ENCODE measurements around the gene PRICKLE4.

PRICKLE4 gene

GRCh38 chr6:41771058-41771983 lies 9.3 kb upstream of the PRICKLE4 start:
- DNase-seq (ENCODE audit: low spot score) = no peak

- no peak for DNase-seq (ENCODE audit: low spot score)
Observed at GRCh38 chr6:41774841-41775240, 5.7 kb upstream of the PRICKLE4 start.

- no peak for DNase-seq (ENCODE audit: low spot score)
Observed at GRCh38 chr6:41775293-41775882, 5.2 kb upstream of the PRICKLE4 start.

- no peak for DNase-seq (ENCODE audit: low spot score)
Observed at GRCh38 chr6:41777551-41778285, 2.9 kb upstream of the PRICKLE4 start.

DNA sequence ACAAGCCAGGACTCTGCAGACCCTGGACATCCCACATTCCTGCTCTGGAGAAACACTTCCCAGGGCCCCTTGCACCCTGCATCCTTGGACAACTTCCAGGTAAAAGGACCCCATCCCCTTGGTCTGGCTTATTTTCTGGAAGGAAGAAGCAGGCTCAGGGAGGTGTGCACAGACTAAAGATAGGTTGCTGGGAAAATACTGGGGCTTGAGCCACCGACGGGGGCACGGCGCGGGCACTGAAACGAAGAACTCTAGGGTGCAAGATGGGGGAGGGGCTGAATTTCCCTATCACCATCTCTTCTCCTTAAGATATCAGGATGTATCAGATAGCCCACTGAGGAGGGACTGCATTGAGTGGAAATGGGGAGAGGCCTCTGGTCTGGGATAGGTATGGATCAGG lies 1.7 kb upstream of the PRICKLE4 start:
- DNase-seq (ENCODE audit: low spot score) = no peak

- no peak for DNase-seq (ENCODE audit: low spot score)
Observed at GRCh38 chr6:41779336-41779735, 1.2 kb upstream of the PRICKLE4 start.

- peak; percentile 99 for DNase-seq (ENCODE audit: low spot score)
Observed at GRCh38 chr6:41779788-41780550, 613 bp upstream of the PRICKLE4 start, which contains the start of gene FRS3. TSS of gene FRS3 (minus strand) at chr6:41779900. CDS start at chr6:41776987, 2,913 bp downstream.

DNA sequence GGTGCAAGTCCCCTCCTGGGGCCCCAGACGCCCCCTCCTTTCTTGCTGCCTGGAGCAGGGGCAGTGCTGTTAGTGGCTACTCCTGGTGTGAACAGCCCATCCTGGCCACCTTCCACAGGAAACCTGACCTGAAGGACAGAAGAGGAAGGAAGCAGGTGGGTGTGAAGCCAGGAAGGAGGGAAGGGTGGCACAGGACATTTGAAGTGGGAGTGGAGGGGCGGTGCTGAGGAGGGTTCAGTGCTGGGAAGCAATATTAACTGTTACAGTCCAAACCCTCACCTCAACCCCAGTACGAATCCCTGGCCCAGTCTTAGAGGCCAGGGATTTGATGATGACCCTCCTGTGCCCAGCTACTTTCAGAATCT lies 766 bp downstream of the PRICKLE4 start:
- no peak for DNase-seq (ENCODE audit: low spot score)

DNA sequence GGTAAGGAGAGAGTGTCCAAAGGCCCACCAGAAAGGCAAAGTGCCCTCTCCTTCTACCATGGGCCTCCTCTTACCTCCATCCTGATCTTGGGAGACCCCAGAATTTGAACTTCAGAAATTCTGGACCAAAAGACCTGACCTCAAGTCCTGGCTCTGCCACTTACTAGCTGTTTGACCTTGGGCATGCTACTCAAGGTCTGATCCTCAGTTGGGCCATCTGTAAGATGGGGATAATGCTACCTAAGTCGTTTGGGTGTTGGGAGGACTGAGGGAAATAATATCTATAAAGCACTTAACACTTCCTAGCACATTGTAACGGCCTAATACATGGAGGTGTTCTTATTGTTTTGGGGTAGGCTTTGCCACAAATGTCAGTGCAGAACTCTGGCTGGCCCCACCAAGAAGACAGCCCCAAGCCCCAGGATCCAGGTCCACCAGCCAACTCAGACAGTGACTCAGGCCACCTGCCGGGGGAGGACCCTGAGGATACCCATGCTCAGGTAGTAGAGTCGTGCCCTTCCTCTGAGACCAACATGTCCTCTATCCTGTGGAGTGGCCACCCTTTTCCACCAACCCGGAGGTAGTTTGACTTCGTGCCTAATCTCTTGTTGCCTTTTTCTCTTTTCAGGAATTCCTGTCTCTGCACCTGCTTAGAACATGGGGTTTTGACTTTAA lies 2.7 kb downstream of the PRICKLE4 start:
- no peak for DNase-seq (ENCODE audit: low spot score)

DNA sequence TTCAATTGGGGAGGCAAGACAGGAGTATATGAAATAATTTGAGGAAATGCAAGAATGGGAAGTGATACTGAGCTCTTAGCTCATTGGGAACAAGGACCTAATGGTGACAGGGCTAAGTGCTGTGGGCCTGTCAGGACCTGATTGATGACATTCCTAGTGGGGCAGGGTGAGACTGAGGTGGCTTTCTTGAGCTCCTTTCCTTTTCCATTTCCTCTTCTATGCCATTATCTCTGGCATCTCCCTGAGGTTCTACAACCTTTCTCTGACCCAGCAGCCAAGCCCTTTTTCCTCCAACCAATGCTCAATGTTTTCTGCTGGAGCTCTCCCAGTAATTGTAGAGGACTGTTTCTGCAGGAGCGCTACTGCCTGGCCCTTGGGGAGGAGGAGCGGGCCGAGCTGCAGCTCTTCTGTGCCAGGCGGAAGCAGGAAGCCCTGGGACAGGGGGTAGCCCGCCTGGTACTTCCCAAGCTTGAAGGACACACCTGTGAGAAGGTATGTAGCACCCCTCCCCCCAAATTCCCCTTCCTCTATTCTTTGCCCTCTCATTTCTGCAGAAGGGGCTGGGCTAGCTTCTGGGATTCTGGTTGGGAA lies 4.1 kb downstream of the PRICKLE4 start:
- no peak for DNase-seq (ENCODE audit: low spot score)

- DNase-seq (ENCODE audit: low spot score) = no peak
Observed at GRCh38 chr6:41785254-41785653, 4.7 kb downstream of the PRICKLE4 start.

DNA sequence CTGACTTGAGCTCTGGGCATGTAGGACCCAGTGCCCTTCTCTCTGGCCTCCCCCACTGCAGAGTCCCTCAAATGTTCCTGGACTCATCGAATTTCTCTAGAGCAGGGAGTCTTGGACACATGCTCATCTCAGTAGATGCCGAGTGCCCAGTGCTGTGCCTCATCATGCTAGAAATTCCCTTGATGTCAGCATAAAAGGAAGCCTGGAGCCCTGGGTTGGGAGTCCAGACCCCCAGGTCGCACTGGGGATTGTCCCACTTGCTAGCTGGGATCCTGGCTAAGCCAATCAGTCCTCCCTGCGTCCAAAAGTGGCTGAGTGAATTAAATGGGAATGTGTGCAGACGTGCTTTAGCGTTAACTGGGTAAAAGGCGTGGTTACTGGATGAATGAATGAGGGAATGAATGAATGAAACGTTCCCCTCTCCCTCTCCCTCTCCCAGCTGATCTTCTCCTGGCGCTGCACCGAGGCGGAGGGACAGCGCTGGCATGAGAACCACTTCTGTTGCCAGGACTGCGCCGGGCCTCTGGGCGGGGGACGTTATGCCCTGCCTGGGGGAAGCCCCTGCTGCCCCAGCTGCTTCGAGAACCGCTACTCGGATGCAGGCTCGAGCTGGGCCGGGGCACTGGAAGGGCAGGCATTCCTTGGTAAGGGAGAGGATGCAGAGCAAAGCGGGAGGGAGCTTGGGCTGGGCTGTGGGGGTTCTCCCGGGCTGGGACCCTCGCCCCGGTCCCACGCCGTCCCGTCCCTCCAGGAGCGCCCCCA lies 5.3 kb downstream of the PRICKLE4 start:
- peak; percentile 74 for DNase-seq (ENCODE audit: low spot score)

DNA sequence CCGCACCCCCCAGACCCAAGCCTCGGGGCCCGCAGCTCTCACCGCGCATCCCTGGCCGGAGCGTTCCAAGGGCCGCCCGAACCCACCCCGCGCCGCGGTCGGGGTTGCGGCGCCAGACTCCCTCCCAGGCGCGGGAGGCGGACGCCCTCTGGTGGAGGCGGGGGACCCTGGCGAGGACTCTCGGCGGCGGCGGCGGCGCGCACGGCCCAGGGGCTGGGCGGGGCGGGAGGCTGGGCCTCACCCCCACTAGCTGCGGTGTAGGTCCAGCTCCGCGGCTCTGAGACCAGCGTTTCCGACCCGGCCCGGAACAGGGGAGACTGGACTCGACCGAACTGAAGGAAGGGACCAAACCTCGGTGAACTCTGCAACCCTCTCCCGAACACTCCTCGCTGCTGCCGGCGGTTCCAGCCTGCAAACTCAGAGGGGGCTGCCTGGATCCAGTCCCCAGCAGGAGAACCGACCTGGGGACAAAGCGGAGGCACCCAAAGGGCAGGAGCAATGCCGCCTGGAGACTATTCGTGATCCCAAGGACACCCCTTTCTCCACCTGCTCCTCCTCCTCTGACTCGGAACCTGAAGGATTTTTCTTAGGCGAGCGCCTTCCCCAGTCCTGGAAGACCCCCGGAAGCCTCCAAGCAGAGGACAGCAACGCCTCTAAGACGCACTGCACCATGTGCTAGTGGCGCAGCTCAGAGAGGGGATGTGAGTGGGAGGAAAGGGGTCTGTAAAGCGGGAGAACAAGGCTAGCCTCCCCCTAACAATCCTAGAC lies 6.1 kb downstream of the PRICKLE4 start:
- peak; percentile 94 for DNase-seq (ENCODE audit: low spot score)

DNA sequence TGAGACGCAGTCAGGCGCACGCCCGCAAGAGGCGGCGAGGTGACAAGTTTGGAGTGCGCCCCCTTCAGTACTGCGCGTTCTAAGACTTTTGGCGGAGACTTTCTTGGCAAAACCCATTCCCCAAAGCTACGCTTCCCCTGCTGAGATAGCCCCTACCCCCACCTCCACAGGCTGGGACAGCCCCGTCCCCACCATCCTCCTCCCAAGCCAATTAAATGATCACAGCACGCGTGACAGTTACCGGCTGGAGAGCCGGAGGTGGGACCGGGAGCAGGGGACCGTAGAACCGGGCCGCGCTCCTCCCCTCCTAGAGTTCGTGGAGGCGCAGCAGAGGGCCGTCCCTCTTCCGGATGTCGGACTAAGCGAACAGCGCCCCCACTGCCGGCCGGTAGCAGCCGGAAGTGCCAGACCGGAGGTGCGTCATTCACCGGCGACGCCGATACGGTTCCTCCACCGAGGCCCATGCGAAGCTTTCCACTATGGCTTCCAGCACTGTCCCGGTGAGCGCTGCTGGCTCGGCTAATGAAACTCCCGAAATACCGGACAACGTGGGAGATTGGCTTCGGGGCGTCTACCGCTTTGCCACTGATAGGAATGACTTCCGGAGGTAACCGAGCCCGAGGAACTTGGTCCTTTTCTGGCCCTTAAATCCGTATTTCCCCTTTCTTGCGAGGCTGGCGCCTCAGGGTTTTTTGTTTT lies 6.8 kb downstream of the PRICKLE4 start, which contains the start of gene TOMM6:
Gene TOMM6 (plus strand): TSS at position 476 of the 699 bp plus-strand sequence. CDS start 4 bp downstream, at position 480.
- peak; percentile 96 for DNase-seq (ENCODE audit: low spot score)

- DNase-seq (ENCODE audit: low spot score) = no peak
Observed at GRCh38 chr6:41789390-41789724, 8.8 kb downstream of the PRICKLE4 start.

DNA sequence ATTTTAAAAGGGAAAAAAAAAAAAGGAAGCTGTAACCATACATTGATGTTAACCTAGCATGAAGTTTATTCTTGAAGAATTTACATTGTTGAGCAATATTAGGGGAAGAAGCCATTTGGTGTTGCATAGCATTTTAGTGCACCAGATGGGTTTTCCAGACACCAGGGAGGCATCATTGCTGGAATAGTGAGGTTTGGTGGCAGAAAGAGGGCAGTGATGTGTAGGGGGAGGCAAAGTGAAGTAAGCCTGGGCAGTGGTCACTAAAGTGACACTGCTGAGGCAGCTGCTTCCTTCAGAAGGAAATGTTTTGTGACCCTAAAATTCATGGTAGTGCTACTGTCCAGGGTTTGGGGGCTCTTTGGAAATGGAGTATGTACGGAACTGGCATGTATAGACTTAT lies 9.5 kb downstream of the PRICKLE4 start:
- no peak for DNase-seq (ENCODE audit: low spot score)

DNA sequence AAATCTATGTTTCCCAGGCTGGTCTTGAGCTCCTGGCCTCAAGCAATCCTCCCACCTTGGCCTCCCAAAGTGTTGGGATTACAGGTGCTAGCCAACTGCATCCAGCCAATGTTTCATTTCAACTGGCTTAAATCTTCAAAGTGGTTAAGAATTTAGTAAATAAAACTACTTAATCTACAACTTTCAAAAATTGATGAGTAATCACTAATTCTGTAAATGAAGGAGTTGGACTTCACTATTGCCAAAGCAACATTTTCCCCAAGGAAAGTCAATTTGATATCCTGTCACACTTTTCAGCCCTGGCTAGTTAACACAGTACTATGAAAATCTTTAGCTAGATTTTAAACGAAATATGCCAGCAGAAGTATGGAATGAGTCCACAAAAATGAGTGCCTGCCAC lies 10.7 kb downstream of the PRICKLE4 start:
- no peak for DNase-seq (ENCODE audit: low spot score)

GRCh38 chr6:41791984-41792383 lies 11.4 kb downstream of the PRICKLE4 start:
- no peak for DNase-seq (ENCODE audit: low spot score)

DNA sequence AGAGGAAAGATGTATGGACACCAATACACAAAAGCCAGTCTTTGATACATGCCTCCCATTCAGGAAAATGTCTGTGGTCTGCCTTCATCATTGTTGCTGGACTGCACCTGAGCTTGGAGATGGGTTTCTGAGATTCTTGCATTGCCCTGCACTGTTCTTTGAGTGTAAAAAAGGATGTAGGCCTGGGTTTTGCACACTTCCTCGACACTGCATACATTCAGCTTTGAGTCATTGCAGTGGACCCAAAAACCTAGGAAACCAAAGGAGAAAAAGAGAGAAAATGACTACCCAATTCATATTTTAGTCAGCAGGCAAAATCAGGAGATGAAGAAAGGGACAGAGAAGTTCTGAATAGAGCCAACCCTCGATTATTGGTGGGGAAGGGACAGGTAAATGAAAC lies 15.9 kb downstream of the PRICKLE4 start:
- DNase-seq (ENCODE audit: low spot score) = no peak

Measured in left forelimb (tissue), 1 donor.